Liver (tissue), 3 donors: ENCODE data around the gene PXDN.

Source experiments
- CTCF ChIP-seq: fragments of 150-350 bp; IDR thresholded peaks from 2 replicates; pipeline ENCODE4 v1.5.1; 2017; ENCODE audit warnings: improper control_type of control experiment, low read depth, low read length; ENCODE audit not compliant: missing input control
- MAX ChIP-seq: IDR thresholded peaks from 2 replicates; pipeline ENCODE4 v1.6.1; 2016; ENCODE audit warnings: antibody characterized with exemption
- RAD21 ChIP-seq, 2 donors: IDR thresholded peaks; 2 replicates each; pipeline ENCODE4 v1.6.1; 2016; ENCODE audit warnings: antibody characterized with exemption in 2 of 2, mild to moderate bottlenecking in 2 of 2
- donor health status: healthy.
- donor health status: healthy.

DNA sequence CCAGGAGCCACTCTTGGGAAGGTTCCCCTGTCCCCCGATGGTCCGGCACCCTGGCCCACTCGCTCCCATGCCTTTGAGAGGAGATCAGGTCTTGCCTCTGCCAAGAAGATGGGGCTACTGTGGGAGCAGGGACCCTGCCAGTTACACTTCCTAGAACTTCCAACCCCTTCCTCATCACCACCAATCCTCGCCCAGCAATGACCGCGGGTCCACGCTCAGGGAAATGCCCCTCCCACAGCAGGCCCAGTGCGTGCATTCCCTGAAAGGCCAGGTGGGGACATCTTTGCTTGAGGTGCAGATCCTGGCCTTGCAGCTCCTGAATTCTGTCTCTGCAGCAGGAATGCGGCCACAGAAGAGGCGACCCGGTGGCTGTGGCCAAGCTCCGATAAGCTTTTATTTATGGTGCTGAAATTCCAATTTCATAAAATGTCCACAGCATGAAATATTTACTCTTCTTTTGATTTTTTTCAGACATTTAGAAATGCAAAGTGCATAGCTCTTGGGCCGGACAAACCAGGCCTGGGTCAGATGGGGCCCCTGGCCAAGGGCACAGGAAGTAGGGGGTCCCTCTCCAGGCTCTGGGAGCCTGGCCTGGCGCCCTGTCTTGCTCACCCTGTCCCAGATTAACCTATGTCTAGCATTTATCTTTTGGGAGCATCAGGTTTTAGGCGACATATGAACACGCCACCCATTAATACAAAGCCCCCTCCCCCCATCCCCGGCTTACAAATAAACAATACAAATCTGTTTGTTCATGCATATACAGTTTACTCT is 29.8 kb downstream of the PXDN start:
- TF ChIP-seq MAX (no peak), CTCF (no peak), RAD21 (IDR thresholded peaks at IDR 0.05) (no peak)
